GM18873 (cell line): ENCODE measurements around the gene ZNF275.
"Not testable (repeated sequence)": the region's sequence is repeated elsewhere in the genome, so short reads cannot be mapped to it uniquely, and the experiment has no call there.

Experiments
- ATAC-seq: cut with Tn5 transposase; IDR thresholded peaks from one replicate; pipeline ENCODE4 v1.9.1; 2021; ENCODE audit warnings: mild to moderate bottlenecking, moderate library complexity, moderate number of reproducible peaks; ENCODE audit not compliant: unreplicated experiment, low FRiP score

Gene ZNF275

GRCh38 chrX:153317996-153318722 lies 15.8 kb upstream of the ZNF275 start:
- no peak for ATAC-seq

- ATAC-seq: no peak
These were observed 15.1 kb upstream of the ZNF275 start for GRCh38 chrX:153318811-153319210.

- no peak for ATAC-seq
These were observed 14.5 kb upstream of the ZNF275 start for GRCh38 chrX:153319295-153320046.

GRCh38 chrX:153320047-153320443 lies 13.9 kb upstream of the ZNF275 start:
- not testable (repeated sequence) for ATAC-seq

GRCh38 chrX:153320555-153321184 lies 13.3 kb upstream of the ZNF275 start:
- no peak for ATAC-seq

GRCh38 chrX:153321381-153322124 lies 12.4 kb upstream of the ZNF275 start, which contains the start of gene PNMA6F:
Gene PNMA6F, minus strand, starts transcription at chrX:153321767. Its CDS starts 1,093 bp downstream, at chrX:153320674.
- ATAC-seq: no peak

- ATAC-seq: no peak
These were observed 6.4 kb upstream of the ZNF275 start for GRCh38 chrX:153327561-153327960.

- ATAC-seq: no peak
These were observed 687 bp upstream of the ZNF275 start for GRCh38 chrX:153333266-153333665.

- no peak for ATAC-seq
These were observed 822 bp downstream of the ZNF275 start for GRCh38 chrX:153334654-153335295.

GRCh38 chrX:153336121-153336894 lies 2.4 kb downstream of the ZNF275 start:
- ATAC-seq: no peak

GRCh38 chrX:153336988-153337387 lies 3.0 kb downstream of the ZNF275 start:
- ATAC-seq: no peak

- no peak for ATAC-seq
These were observed 4.9 kb downstream of the ZNF275 start for GRCh38 chrX:153338836-153339235.

GRCh38 chrX:153339662-153340061 lies 5.7 kb downstream of the ZNF275 start:
- ATAC-seq: no peak

GRCh38 chrX:153340111-153340510 lies 6.2 kb downstream of the ZNF275 start:
- no peak for ATAC-seq

- ATAC-seq: no peak
These were observed 9.0 kb downstream of the ZNF275 start for GRCh38 chrX:153342762-153343558.

GRCh38 chrX:153343674-153344073 lies 9.7 kb downstream of the ZNF275 start:
- no peak for ATAC-seq

GRCh38 chrX:153347530-153347929 lies 13.6 kb downstream of the ZNF275 start:
- ATAC-seq: no peak

- no peak for ATAC-seq
These were observed 14.5 kb downstream of the ZNF275 start for GRCh38 chrX:153348421-153348820.

- ATAC-seq: no peak
These were observed 16.0 kb downstream of the ZNF275 start for GRCh38 chrX:153349952-153350351.
